Loucy (cell line): ENCODE measurements around the gene G0S2.

Experiments used
- EZH2phosphoT487 ChIP-seq: fragments of 200-600 bp; IDR thresholded peaks from 2 replicates; pipeline ENCODE4 v1.6.1; 2018; ENCODE audit warnings: antibody characterized with exemption, mild to moderate bottlenecking, moderate library complexity, borderline replicate concordance
- TF ChIP-seq, protein P1 (sequence below): fragments of 200-600 bp; sonication (generic); conservative IDR thresholded peaks from 2 replicates; pipeline ENCODE4 v1.5.1; 2014; ENCODE audit warnings: mild to moderate bottlenecking, antibody characterized with exemption, low read length

DNA sequence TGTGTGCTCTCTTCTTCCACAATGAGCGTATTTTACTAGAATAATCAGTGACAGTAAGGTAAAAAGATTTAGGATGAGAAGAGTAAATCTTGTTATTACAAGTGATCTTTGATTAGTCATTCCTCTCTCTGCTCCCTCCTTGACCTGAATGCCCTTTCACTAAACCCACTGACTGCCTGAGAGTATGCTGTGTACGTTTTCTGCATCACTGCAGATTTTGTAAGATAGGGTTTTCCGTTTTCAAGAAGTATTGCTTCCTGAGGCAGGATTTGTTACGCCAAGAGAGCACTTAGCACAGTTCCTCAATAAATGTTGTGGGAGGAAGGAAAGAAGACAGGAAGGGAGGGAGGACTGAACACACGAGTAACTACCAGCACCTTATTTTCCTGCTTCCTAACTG, 15.3 kb upstream of the G0S2 start:
- TF ChIP-seq, protein P1, sequence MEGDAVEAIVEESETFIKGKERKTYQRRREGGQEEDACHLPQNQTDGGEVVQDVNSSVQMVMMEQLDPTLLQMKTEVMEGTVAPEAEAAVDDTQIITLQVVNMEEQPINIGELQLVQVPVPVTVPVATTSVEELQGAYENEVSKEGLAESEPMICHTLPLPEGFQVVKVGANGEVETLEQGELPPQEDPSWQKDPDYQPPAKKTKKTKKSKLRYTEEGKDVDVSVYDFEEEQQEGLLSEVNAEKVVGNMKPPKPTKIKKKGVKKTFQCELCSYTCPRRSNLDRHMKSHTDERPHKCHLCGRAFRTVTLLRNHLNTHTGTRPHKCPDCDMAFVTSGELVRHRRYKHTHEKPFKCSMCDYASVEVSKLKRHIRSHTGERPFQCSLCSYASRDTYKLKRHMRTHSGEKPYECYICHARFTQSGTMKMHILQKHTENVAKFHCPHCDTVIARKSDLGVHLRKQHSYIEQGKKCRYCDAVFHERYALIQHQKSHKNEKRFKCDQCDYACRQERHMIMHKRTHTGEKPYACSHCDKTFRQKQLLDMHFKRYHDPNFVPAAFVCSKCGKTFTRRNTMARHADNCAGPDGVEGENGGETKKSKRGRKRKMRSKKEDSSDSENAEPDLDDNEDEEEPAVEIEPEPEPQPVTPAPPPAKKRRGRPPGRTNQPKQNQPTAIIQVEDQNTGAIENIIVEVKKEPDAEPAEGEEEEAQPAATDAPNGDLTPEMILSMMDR = no peak
- no peak for TF ChIP-seq EZH2phosphoT487
